Measurements from ENCODE around the gene OPRM1.

DNA sequence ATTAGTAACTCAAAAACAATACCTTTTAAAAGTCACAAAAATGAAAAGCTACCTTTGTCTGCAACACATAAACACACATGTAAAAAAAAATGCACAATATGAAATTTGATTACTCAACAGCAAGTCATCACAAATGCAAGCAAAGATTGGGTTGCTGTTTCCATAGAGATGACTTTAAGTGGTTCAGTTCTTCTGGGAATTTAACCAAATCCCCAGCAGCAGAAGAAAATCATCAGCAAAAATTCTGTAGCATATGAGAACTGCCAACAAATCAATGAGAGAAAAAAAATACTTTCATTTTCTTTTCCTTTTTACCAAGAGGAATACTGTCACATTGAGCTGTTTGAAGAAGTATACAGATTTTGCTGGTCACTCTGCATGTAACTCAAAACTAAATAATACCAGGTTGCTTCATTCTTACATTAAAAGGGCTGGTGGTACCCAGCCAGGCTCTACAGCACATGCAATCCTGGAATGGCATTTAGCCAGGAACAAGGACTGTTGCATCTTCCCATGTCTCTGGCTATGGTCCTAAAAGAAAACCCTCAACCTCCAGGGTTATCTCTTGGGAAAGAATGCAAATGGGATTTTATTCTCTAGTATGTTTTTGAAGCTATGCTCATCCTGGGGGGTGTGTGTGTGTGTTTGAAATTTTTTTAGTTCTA lies 158.3 kb downstream of the OPRM1 start:
- TF ChIP-seq, protein P1, sequence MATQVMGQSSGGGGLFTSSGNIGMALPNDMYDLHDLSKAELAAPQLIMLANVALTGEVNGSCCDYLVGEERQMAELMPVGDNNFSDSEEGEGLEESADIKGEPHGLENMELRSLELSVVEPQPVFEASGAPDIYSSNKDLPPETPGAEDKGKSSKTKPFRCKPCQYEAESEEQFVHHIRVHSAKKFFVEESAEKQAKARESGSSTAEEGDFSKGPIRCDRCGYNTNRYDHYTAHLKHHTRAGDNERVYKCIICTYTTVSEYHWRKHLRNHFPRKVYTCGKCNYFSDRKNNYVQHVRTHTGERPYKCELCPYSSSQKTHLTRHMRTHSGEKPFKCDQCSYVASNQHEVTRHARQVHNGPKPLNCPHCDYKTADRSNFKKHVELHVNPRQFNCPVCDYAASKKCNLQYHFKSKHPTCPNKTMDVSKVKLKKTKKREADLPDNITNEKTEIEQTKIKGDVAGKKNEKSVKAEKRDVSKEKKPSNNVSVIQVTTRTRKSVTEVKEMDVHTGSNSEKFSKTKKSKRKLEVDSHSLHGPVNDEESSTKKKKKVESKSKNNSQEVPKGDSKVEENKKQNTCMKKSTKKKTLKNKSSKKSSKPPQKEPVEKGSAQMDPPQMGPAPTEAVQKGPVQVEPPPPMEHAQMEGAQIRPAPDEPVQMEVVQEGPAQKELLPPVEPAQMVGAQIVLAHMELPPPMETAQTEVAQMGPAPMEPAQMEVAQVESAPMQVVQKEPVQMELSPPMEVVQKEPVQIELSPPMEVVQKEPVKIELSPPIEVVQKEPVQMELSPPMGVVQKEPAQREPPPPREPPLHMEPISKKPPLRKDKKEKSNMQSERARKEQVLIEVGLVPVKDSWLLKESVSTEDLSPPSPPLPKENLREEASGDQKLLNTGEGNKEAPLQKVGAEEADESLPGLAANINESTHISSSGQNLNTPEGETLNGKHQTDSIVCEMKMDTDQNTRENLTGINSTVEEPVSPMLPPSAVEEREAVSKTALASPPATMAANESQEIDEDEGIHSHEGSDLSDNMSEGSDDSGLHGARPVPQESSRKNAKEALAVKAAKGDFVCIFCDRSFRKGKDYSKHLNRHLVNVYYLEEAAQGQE (IDR thresholded peaks at IDR 0.05; ENCODE audit: insufficient read depth in 1 of 2, low read depth in 2 of 2, low read length in 1 of 2), result no peak
- TF ChIP-seq SIN3A (IDR thresholded peaks at IDR 0.05; ENCODE audit: borderline replicate concordance, insufficient read depth, low read depth, low read length) (no peak), POLR2AphosphoS5 (IDR thresholded peaks at IDR 0.05; ENCODE audit: low read depth, low read length) (no peak), TCF7L2 (IDR thresholded peaks at IDR 0.05; ENCODE audit: low read depth, low read length) (no peak)
- TF ChIP-seq, protein P2, sequence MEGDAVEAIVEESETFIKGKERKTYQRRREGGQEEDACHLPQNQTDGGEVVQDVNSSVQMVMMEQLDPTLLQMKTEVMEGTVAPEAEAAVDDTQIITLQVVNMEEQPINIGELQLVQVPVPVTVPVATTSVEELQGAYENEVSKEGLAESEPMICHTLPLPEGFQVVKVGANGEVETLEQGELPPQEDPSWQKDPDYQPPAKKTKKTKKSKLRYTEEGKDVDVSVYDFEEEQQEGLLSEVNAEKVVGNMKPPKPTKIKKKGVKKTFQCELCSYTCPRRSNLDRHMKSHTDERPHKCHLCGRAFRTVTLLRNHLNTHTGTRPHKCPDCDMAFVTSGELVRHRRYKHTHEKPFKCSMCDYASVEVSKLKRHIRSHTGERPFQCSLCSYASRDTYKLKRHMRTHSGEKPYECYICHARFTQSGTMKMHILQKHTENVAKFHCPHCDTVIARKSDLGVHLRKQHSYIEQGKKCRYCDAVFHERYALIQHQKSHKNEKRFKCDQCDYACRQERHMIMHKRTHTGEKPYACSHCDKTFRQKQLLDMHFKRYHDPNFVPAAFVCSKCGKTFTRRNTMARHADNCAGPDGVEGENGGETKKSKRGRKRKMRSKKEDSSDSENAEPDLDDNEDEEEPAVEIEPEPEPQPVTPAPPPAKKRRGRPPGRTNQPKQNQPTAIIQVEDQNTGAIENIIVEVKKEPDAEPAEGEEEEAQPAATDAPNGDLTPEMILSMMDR (IDR thresholded peaks at IDR 0.05), result no peak
